GM21515 (cell line): Measurements from ENCODE around the gene CCDC102A.
A peak's percentile ranks its signal among the peaks of the same experiment; 100 is the strongest.

Experiments
- ATAC-seq: cut with Tn5 transposase; IDR thresholded peaks from one replicate; pipeline ENCODE4 v1.9.1; 2021; ENCODE audit not compliant: unreplicated experiment

CCDC102A gene

GRCh38 chr16:57519796-57520360, 16.5 kb downstream of the CCDC102A start:
- peak; percentile 59 for ATAC-seq

GRCh38 chr16:57518922-57519321, 17.4 kb downstream of the CCDC102A start:
- no peak for ATAC-seq

GRCh38 chr16:57518520-57518919, 17.9 kb downstream of the CCDC102A start:
- ATAC-seq, result no peak

GRCh38 chr16:57517397-57518367, 18.7 kb downstream of the CCDC102A start:
- ATAC-seq, result no peak

GRCh38 chr16:57516773-57517172, 19.6 kb downstream of the CCDC102A start:
- no peak for ATAC-seq

GRCh38 chr16:57516176-57516725, 20.1 kb downstream of the CCDC102A start:
- no peak for ATAC-seq

- no peak for ATAC-seq
Measured at GRCh38 chr16:57514791-57515600, 21.4 kb downstream of the CCDC102A start.

- no peak for ATAC-seq
Measured at GRCh38 chr16:57514371-57514770, 22.0 kb downstream of the CCDC102A start.

- ATAC-seq, result no peak
Measured at GRCh38 chr16:57513371-57514102, 22.8 kb downstream of the CCDC102A start.

- ATAC-seq, result no peak
Measured at GRCh38 chr16:57512296-57513001, 23.9 kb downstream of the CCDC102A start.

GRCh38 chr16:57510016-57510871, 26.1 kb downstream of the CCDC102A start:
- ATAC-seq, result no peak

GRCh38 chr16:57509231-57509923, 27.0 kb downstream of the CCDC102A start:
- ATAC-seq, result no peak

- no peak for ATAC-seq
Measured at GRCh38 chr16:57508035-57508425, 28.3 kb downstream of the CCDC102A start.

GRCh38 chr16:57507136-57508034, 29.0 kb downstream of the CCDC102A start:
- no peak for ATAC-seq

GRCh38 chr16:57505169-57505568, 31.2 kb downstream of the CCDC102A start:
- no peak for ATAC-seq

- ATAC-seq, result no peak
Measured at GRCh38 chr16:57504491-57504890, 31.9 kb downstream of the CCDC102A start.

GRCh38 chr16:57504001-57504400, 32.4 kb downstream of the CCDC102A start:
- ATAC-seq, result no peak
